CD4-positive, CD25-positive, alpha-beta regulatory T cell (primary cell): ENCODE data around the gene IDUA. TPM values are rescaled to one million over a fixed set of nuclear protein-coding genes. Genes with fewer than 3 reads are reported as not detected.
"Not testable (repeated sequence)": the region's sequence is repeated elsewhere in the genome, so short reads cannot be mapped to it uniquely, and the experiment has no call there.

ENCODE experiments used
- ATAC-seq, 2 donors: fragments of 150-1000 bp; cut with Tn5 transposase; one replicate each; pipeline ENCODE4 v1.10.0; 2021; ENCODE audit warnings: low read depth in 2 of 2, moderate number of reproducible peaks in 2 of 2, moderate library complexity in 1 of 2
- DNase-seq, 3 donors: peaks; one replicate each; pipeline versions ENCODE4 v3.0.0 to v3.0.0-alpha.2; 2012 to 2022; ENCODE audit warnings: mixed read lengths in 1 of 3
- H3K27ac ChIP-seq: one replicate; pipeline ENCODE4 v1.7.0; 2013; ENCODE audit warnings: mild to moderate bottlenecking, low read length; ENCODE audit not compliant: insufficient read depth, poor library complexity, severe bottlenecking
- H3K27me3 ChIP-seq: one replicate; pipeline ENCODE4 v1.7.0; 2013; ENCODE audit warnings: low read length; ENCODE audit not compliant: control insufficient read depth, insufficient read depth
- H3K36me3 ChIP-seq: one replicate; pipeline ENCODE4 v1.7.0; 2013; ENCODE audit warnings: mild to moderate bottlenecking, low read length, moderate library complexity; ENCODE audit not compliant: control insufficient read depth, insufficient read depth
- H3K4me1 ChIP-seq: 2 replicates; pipeline ENCODE4 v1.7.0; 2013; ENCODE audit warnings: mild to moderate bottlenecking, low read length; ENCODE audit not compliant: insufficient read depth, control insufficient read depth, poor library complexity, severe bottlenecking
- H3K4me3 ChIP-seq: one replicate; pipeline ENCODE4 v1.7.0; 2013; ENCODE audit warnings: low read depth, mild to moderate bottlenecking, low read length, moderate library complexity
- H3K9me3 ChIP-seq, 2 experiments: 1 replicate in 1 of 2; 2 replicates in 1 of 2; pipeline ENCODE4 v1.7.0; 2013; ENCODE audit warnings: low read length in 2 of 2, mild to moderate bottlenecking in 1 of 2, moderate library complexity in 1 of 2; ENCODE audit not compliant: control insufficient read depth in 2 of 2
- H3K27ac Mint-ChIP-seq, 3 donors: one replicate each; pipeline ENCODE4 v1.8.0; 2020 to 2022; ENCODE audit warnings: mild to moderate bottlenecking in 3 of 3, mixed read lengths in 3 of 3, moderate library complexity in 2 of 3
- H3K27me3 Mint-ChIP-seq: one replicate; pipeline ENCODE4 v1.8.0; 2022; ENCODE audit warnings: mild to moderate bottlenecking, mixed read lengths
- H3K36me3 Mint-ChIP-seq: one replicate; pipeline ENCODE4 v1.8.0; 2020; ENCODE audit warnings: mixed read lengths
- H3K4me1 Mint-ChIP-seq, 4 donors: one replicate each; pipeline ENCODE4 v1.8.0; 2020 to 2022; ENCODE audit warnings: mixed read lengths in 4 of 4, mild to moderate bottlenecking in 1 of 4
- H3K4me3 Mint-ChIP-seq, 4 donors: one replicate each; pipeline ENCODE4 v1.8.0; 2020 to 2022; ENCODE audit warnings: mild to moderate bottlenecking in 4 of 4, mixed read lengths in 4 of 4, moderate library complexity in 3 of 4
- H3K9me3 Mint-ChIP-seq, 7 donors: one replicate each; pipeline ENCODE4 v1.8.0; 2020 to 2022; ENCODE audit warnings: mixed read lengths in 7 of 7, mild to moderate bottlenecking in 3 of 7, moderate library complexity in 2 of 7
- polyA plus RNA-seq, 4 donors: library from polyadenylated mRNA; unstranded; fragments of 300-500 nt; fragmentation: Illumina TruSeq; gene quantifications; one replicate each; pipeline ENCODE4 v1.2.3, GENCODE V29; 2021
- total RNA-seq: library from RNA; stranded (reverse); gene quantifications from one replicate; pipeline ENCODE4 v1.2.3, GENCODE V29; 2022

IDUA gene
- total and polyA plus RNA-seq, 5 donors from 2014 or later: 7.5 to 55.5 (median 8.9) TPM

- H3K27me3 ChIP-seq: no peaks in the 10 kb centered on the region
- H3K9me3 ChIP-seq: no peaks in the 10 kb centered on the region
- no peaks in the 10 kb centered on the region for H3K36me3 ChIP-seq
- Mint-ChIP-seq H3K27me3 (no peaks in the 10 kb centered on the region), H3K9me3 (no peaks in the 10 kb centered on the region), H3K36me3 (no peaks in the 10 kb centered on the region), H3K4me1 (peaks cover 0 to 15% (median 2%) of the 10 kb centered on the region in 4 donors), H3K27ac (no peak overlapping the region), H3K4me3 (peak overlapping the region in 3 of 4 donors; percentile 28 to 70 (median 47))
- ATAC-seq: peak; percentile 49 to 55
- peak; percentile 58 to 65 (median 61) for DNase-seq
- no peak overlapping the region for H3K27ac ChIP-seq
- peaks cover 22% of the 10 kb centered on the region for H3K4me1 ChIP-seq
- H3K4me3 ChIP-seq: no peak overlapping the region
Measured at GRCh38 chr4:972651-973424, 14.0 kb upstream of the IDUA start.

GRCh38 chr4:973431-974397 lies 13.1 kb upstream of the IDUA start, which contains the start of gene DGKQ:
DGKQ (minus strand) TSS chr4:973569; CDS start chr4:973482, 87 bp downstream.
- Histone ChIP-seq H3K36me3 (no peaks in the 10 kb centered on the region), H3K27ac (no peak within 1 kb of the TSS), H3K4me3 (peak within 1 kb of the TSS; percentile 41), H3K9me3 (no peaks in the 10 kb centered on the region), H3K4me1 (peaks cover 22% of the 10 kb centered on the region), H3K27me3 (no peaks in the 10 kb centered on the region)
- Mint-ChIP-seq H3K4me3 (peak within 1 kb of the TSS in 3 of 4 donors; percentile 47 to 70 (median 56)), H3K27ac (no peak within 1 kb of the TSS), H3K9me3 (no peaks in the 10 kb centered on the region), H3K27me3 (no peaks in the 10 kb centered on the region), H3K36me3 (no peaks in the 10 kb centered on the region), H3K4me1 (peaks cover 0 to 15% (median 2%) of the 10 kb centered on the region in 4 donors)
- DNase-seq (peak; percentile 82 to 85 (median 85)), ATAC-seq (peak; percentile 89 to 92)

- Mint-ChIP-seq H3K4me3 (no peak overlapping the region), H3K27me3 (no peaks in the 10 kb centered on the region), H3K4me1 (peaks cover 0 to 15% (median 2%) of the 10 kb centered on the region in 4 donors), H3K9me3 (no peaks in the 10 kb centered on the region), H3K27ac (no peak overlapping the region), H3K36me3 (no peaks in the 10 kb centered on the region)
- no peak overlapping the region for H3K4me3 ChIP-seq
- peaks cover 22% of the 10 kb centered on the region for H3K4me1 ChIP-seq
- DNase-seq: no peak
- H3K27me3 ChIP-seq: no peaks in the 10 kb centered on the region
- no peak overlapping the region for H3K27ac ChIP-seq
- no peaks in the 10 kb centered on the region for H3K36me3 ChIP-seq
- no peaks in the 10 kb centered on the region for H3K9me3 ChIP-seq
- no peak for ATAC-seq
Measured at GRCh38 chr4:974668-975067, 12.2 kb upstream of the IDUA start.

- not testable (repeated sequence) for DNase-seq, H3K27ac ChIP-seq, H3K4me3 ChIP-seq, H3K36me3 ChIP-seq, H3K27ac Mint-ChIP-seq, H3K36me3 Mint-ChIP-seq, H3K4me1 Mint-ChIP-seq, H3K27me3 Mint-ChIP-seq, H3K27me3 ChIP-seq, ATAC-seq, H3K4me3 Mint-ChIP-seq, H3K9me3 Mint-ChIP-seq, H3K9me3 ChIP-seq
- H3K4me1 ChIP-seq: peaks cover 22% of the 10 kb centered on the region
Measured at GRCh38 chr4:976016-976415, 10.8 kb upstream of the IDUA start.

GRCh38 chr4:978957-979701 lies 7.7 kb upstream of the IDUA start:
- no peak for ATAC-seq
- H3K4me3 Mint-ChIP-seq: no peak overlapping the region

GRCh38 chr4:982291-982690 lies 4.6 kb upstream of the IDUA start:
- Histone ChIP-seq H3K4me1 (peaks cover 24% of the 10 kb centered on the region), H3K27ac (no peak overlapping the region), H3K36me3 (no peaks in the 10 kb centered on the region), H3K27me3 (no peaks in the 10 kb centered on the region), H3K4me3 (no peak overlapping the region), H3K9me3 (no peaks in the 10 kb centered on the region)
- Mint-ChIP-seq H3K4me3 (no peak overlapping the region), H3K4me1 (peaks cover 0 to 27% (median 5%) of the 10 kb centered on the region in 4 donors), H3K9me3 (peaks cover 0 to 1% (median 0%) of the 10 kb centered on the region in 7 donors), H3K27me3 (no peaks in the 10 kb centered on the region), H3K27ac (no peak overlapping the region), H3K36me3 (peaks cover 4% of the 10 kb centered on the region)
- DNase-seq (no peak), ATAC-seq (no peak)

More at GRCh38 chr4:978957-979701, 7.7 kb upstream of the IDUA start:
- Mint-ChIP-seq H3K27ac (no peak overlapping the region), H3K9me3 (peaks cover 0 to 1% (median 0%) of the 10 kb centered on the region in 7 donors), H3K27me3 (no peaks in the 10 kb centered on the region), H3K4me1 (peaks cover 0 to 2% (median 0%) of the 10 kb centered on the region in 4 donors), H3K36me3 (peaks cover 4% of the 10 kb centered on the region)
- Histone ChIP-seq H3K27me3 (no peaks in the 10 kb centered on the region), H3K9me3 (no peaks in the 10 kb centered on the region), H3K36me3 (no peaks in the 10 kb centered on the region), H3K27ac (no peak overlapping the region), H3K4me3 (no peak overlapping the region), H3K4me1 (no peaks in the 10 kb centered on the region)
- no peak for DNase-seq

GRCh38 chr4:982814-983213 lies 4.0 kb upstream of the IDUA start:
- Mint-ChIP-seq H3K27ac (no peak overlapping the region), H3K9me3 (peaks cover 0 to 1% (median 0%) of the 10 kb centered on the region in 7 donors), H3K36me3 (peaks cover 4% of the 10 kb centered on the region), H3K4me3 (peak overlapping the region in 3 of 4 donors; percentile 16 to 26 (median 21)), H3K27me3 (no peaks in the 10 kb centered on the region), H3K4me1 (peaks cover 0 to 30% (median 5%) of the 10 kb centered on the region in 4 donors)
- H3K36me3 ChIP-seq: no peaks in the 10 kb centered on the region
- H3K4me3 ChIP-seq: no peak overlapping the region
- no peaks in the 10 kb centered on the region for H3K27me3 ChIP-seq
- no peak for ATAC-seq
- DNase-seq: no peak
- H3K27ac ChIP-seq: no peak overlapping the region
- H3K4me1 ChIP-seq: peaks cover 29% of the 10 kb centered on the region
- no peaks in the 10 kb centered on the region for H3K9me3 ChIP-seq
